Parathyroid adenoma (tissue), 2 donors: ENCODE data around the gene ADGRG3.

Experiments used
- H2AFZ ChIP-seq: fragments of 300-600 bp; sonication (generic); one replicate; pipeline ENCODE4 v1.7.0; 2017; ENCODE audit warnings: antibody characterized with exemption, mild to moderate bottlenecking
- H3K27ac ChIP-seq: fragments of 300-600 bp; sonication (generic); one replicate; pipeline ENCODE4 v1.7.0; 2017
- H3K27me3 ChIP-seq: fragments of 300-600 bp; sonication (generic); one replicate; pipeline ENCODE4 v1.7.0; 2017; ENCODE audit warnings: low read length; ENCODE audit not compliant: control insufficient read depth, insufficient read depth
- H3K36me3 ChIP-seq: fragments of 300-600 bp; sonication (generic); one replicate; pipeline ENCODE4 v1.7.0; 2017; ENCODE audit warnings: low read length; ENCODE audit not compliant: control insufficient read depth, insufficient read depth
- H3K4me1 ChIP-seq: fragments of 300-600 bp; sonication (generic); one replicate; pipeline ENCODE4 v1.7.0; 2017; ENCODE audit warnings: control low read depth
- H3K4me2 ChIP-seq: fragments of 300-600 bp; sonication (generic); one replicate; pipeline ENCODE4 v1.7.0; 2017; ENCODE audit warnings: low read length
- H3K4me3 ChIP-seq: fragments of 300-600 bp; sonication (generic); one replicate; pipeline ENCODE4 v1.7.0; 2017; ENCODE audit warnings: low read depth, low read length
- H3K79me2 ChIP-seq: fragments of 300-600 bp; sonication (generic); one replicate; pipeline ENCODE4 v1.7.0; 2017; ENCODE audit warnings: control low read depth
- H3K9ac ChIP-seq: fragments of 300-600 bp; sonication (generic); one replicate; pipeline ENCODE4 v1.7.0; 2017; ENCODE audit warnings: mild to moderate bottlenecking
- H3K9me3 ChIP-seq: fragments of 300-600 bp; sonication (generic); one replicate; pipeline ENCODE4 v1.7.0; 2017; ENCODE audit warnings: low read length; ENCODE audit not compliant: control insufficient read depth
- TF ChIP-seq, protein P1 (sequence below): fragments of 300-600 bp; sonication (generic); IDR thresholded peaks from one replicate; pipeline ENCODE4 v1.7.0; 2017; ENCODE audit warnings: antibody characterized with exemption, mild to moderate bottlenecking
- donor health status: primary hyperparathyroidism.

Gene ADGRG3

DNA sequence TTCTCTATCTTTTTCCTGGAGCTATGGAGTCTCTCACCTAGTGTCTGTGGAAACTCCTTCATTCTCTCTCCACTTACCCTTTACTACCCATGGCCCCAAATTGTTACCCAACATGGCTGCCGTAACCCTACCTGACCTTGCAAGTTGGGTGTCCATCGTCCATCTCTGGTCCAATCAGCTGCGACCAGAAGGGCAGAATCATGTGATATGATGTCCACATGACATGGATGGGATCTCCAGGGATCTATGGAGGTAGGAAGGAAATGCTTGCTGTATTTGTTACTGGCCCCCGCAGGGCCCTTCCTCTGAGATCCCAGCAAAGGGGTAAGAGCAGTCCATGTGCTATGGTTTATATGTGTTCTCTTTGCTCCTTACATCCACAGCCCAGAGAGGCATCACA, 18.5 kb downstream of the ADGRG3 start:
- Histone ChIP-seq H3K79me2 (no peaks in the 10 kb centered on the region), H2AFZ (no peak overlapping the region), H3K9ac (no peak overlapping the region), H3K27me3 (no peaks in the 10 kb centered on the region), H3K27ac (no peak overlapping the region), H3K4me1 (peaks cover 8% of the 10 kb centered on the region), H3K36me3 (no peaks in the 10 kb centered on the region), H3K9me3 (no peaks in the 10 kb centered on the region), H3K4me2 (no peak overlapping the region), H3K4me3 (no peak overlapping the region)
- TF ChIP-seq, protein P1, sequence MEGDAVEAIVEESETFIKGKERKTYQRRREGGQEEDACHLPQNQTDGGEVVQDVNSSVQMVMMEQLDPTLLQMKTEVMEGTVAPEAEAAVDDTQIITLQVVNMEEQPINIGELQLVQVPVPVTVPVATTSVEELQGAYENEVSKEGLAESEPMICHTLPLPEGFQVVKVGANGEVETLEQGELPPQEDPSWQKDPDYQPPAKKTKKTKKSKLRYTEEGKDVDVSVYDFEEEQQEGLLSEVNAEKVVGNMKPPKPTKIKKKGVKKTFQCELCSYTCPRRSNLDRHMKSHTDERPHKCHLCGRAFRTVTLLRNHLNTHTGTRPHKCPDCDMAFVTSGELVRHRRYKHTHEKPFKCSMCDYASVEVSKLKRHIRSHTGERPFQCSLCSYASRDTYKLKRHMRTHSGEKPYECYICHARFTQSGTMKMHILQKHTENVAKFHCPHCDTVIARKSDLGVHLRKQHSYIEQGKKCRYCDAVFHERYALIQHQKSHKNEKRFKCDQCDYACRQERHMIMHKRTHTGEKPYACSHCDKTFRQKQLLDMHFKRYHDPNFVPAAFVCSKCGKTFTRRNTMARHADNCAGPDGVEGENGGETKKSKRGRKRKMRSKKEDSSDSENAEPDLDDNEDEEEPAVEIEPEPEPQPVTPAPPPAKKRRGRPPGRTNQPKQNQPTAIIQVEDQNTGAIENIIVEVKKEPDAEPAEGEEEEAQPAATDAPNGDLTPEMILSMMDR = no peak

DNA sequence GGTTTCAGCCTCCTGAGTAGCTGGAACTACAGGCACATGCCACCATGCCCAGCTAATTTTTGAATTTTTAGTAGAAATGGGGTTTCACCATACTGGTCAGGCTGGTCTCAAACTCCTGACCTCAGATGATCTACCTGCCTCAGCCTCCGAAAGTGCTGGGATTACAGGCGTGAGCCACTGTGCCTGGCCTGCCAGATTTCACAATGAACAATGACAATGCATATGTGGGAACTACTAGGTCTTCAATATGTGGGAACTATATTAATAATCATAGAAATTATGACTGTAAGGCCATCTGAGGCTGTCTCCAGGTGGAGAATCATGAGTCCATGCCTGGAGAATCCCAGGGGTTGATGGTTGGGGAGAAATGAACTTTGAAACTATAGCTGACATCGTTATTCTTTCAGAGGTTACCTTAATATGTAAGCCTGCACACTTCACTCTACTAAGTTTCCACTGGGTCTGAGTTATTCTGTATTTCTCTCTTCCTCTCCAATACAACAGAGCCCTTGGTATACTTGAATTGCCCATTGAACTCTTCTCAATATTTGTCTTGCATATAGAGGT, 19.3 kb downstream of the ADGRG3 start:
- TF ChIP-seq, protein P1 = no peak
- Histone ChIP-seq H3K27me3 (no peaks in the 10 kb centered on the region), H3K4me2 (no peak overlapping the region), H3K4me1 (peaks cover 8% of the 10 kb centered on the region), H2AFZ (no peak overlapping the region), H3K27ac (no peak overlapping the region), H3K4me3 (no peak overlapping the region), H3K9ac (no peak overlapping the region), H3K79me2 (no peaks in the 10 kb centered on the region), H3K9me3 (no peaks in the 10 kb centered on the region), H3K36me3 (no peaks in the 10 kb centered on the region)

DNA sequence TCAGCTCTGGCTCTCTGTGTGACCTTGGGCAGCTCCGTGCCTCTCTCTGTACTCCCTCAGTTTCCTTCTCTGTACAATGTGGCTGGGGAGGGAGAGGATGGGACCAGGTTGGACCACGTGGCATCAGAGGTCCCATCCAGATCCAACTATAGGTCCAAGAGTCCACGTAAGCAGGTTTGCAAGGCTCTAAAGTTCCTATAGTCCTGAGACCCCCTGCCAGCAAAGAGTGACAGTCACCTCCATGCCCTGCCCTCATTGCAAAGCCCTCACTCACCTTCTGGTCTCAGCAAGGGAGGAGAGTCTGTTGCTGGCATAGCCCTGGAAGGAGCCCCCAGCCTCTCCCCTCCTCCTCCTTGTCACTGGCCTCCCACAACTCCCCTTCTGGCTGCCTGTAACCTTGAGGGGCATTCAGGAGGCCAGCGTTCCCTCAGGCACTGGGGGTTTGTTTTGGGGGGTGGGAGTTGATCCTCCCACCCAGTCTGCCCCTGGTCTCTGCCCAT, 20.4 kb downstream of the ADGRG3 start:
- Histone ChIP-seq H3K27ac (no peak overlapping the region), H3K4me1 (peaks cover 8% of the 10 kb centered on the region), H3K9ac (no peak overlapping the region), H3K36me3 (no peaks in the 10 kb centered on the region), H3K79me2 (no peaks in the 10 kb centered on the region), H3K9me3 (no peaks in the 10 kb centered on the region), H2AFZ (no peak overlapping the region), H3K4me2 (no peak overlapping the region), H3K4me3 (no peak overlapping the region), H3K27me3 (no peaks in the 10 kb centered on the region)
- TF ChIP-seq, protein P1 = no peak

DNA sequence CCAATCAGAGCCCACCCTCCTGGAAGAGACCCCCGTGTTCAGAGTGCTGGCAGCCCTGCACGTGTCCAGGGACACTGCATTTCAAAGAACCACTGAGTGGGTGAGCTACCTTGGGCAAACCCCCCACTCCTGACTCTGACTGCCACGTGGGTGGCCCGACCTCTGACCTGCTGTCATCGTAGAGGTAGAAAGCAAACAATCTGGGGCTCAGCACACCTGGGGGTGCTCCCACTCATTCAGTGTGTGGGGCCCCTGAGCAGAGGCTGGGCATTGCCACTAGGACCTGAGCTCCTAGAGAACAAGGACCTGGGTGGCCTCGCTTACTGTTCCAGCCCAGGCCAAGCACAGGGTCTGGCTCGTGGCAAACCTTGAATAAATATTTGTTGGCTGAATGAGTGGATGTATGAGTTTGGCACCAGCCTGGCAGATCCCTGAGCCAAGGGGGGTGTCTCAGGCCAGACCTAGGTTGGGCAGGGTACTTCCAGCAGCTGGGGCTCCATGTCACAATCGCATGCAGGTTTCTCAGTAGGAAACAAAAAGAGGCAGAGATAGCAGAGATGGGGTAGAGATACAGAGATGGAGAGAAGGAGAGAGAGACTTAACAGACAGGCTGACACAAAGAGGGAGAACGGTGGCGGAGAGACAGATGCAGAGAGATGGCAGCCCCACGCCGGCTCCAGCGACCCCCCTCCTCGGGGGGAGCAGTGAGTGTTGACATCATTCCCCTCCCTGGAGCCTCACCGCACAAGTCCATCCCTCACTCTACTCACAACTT, 21.1 kb downstream of the ADGRG3 start:
- H3K4me1 ChIP-seq = peaks cover 8% of the 10 kb centered on the region
- no peak overlapping the region for H3K9ac ChIP-seq
- H3K36me3 ChIP-seq = no peaks in the 10 kb centered on the region
- no peaks in the 10 kb centered on the region for H3K27me3 ChIP-seq
- no peak overlapping the region for H3K4me3 ChIP-seq
- peak overlapping the region; percentile 78 for H2AFZ ChIP-seq
- H3K4me2 ChIP-seq = no peak overlapping the region
- no peak overlapping the region for H3K27ac ChIP-seq
- H3K79me2 ChIP-seq = no peaks in the 10 kb centered on the region
- TF ChIP-seq, protein P1 = no peak
- no peaks in the 10 kb centered on the region for H3K9me3 ChIP-seq
